Measurements from ENCODE around the gene RALA.

DNA sequence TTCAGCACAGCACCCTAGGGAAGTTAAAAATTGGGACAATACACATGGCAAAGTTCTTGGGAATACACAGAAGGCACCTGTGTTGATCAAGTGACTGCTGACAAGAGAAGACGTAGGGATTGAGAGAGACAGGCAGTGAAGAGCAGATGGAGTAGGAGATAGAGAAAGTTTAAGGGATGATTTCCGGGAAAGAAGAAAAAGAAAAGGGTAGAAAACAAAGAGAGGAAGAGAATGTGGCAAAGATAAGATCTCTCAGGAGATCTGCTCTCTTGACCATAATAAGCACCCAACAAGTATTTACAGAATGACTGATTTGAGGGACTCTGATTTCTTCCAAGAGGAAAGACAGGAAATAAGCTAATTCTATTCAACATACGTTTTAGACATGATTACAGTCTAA, 15.1 kb upstream of the RALA start:
- TF ChIP-seq, protein P1, sequence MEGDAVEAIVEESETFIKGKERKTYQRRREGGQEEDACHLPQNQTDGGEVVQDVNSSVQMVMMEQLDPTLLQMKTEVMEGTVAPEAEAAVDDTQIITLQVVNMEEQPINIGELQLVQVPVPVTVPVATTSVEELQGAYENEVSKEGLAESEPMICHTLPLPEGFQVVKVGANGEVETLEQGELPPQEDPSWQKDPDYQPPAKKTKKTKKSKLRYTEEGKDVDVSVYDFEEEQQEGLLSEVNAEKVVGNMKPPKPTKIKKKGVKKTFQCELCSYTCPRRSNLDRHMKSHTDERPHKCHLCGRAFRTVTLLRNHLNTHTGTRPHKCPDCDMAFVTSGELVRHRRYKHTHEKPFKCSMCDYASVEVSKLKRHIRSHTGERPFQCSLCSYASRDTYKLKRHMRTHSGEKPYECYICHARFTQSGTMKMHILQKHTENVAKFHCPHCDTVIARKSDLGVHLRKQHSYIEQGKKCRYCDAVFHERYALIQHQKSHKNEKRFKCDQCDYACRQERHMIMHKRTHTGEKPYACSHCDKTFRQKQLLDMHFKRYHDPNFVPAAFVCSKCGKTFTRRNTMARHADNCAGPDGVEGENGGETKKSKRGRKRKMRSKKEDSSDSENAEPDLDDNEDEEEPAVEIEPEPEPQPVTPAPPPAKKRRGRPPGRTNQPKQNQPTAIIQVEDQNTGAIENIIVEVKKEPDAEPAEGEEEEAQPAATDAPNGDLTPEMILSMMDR (IDR thresholded peaks at IDR 0.05) = no peak
- TF ChIP-seq POLR2A (IDR thresholded peaks at IDR 0.05) = no peak

Data from thyroid gland (tissue), 4 donors.